WTC11 (cell line): ENCODE data around the gene ABCC11.

Experiments
- CREB1 ChIP-seq: sonication (generic); formaldehyde crosslinking; IDR thresholded peaks from 2 replicates; pipeline ENCODE4 v1.8.0; 2023; ENCODE audit warnings: mild to moderate bottlenecking, missing genetic modification reagents
- ELF4 ChIP-seq: sonication (generic); formaldehyde crosslinking; IDR thresholded peaks from 2 replicates; pipeline ENCODE4 v1.8.1; 2022; ENCODE audit warnings: low read depth, mild to moderate bottlenecking, moderate library complexity, missing genetic modification reagents
- FOXJ3 ChIP-seq: sonication (generic); formaldehyde crosslinking; IDR thresholded peaks from 2 replicates; pipeline ENCODE4 v1.9.0; 2021; ENCODE audit warnings: missing genetic modification reagents, mild to moderate bottlenecking, borderline replicate concordance
- FOXK1 ChIP-seq: sonication (generic); formaldehyde crosslinking; IDR thresholded peaks from 2 replicates; pipeline ENCODE4 v1.8.0; 2022; ENCODE audit warnings: mild to moderate bottlenecking, moderate library complexity, missing genetic modification reagents
- MXD4 ChIP-seq: fragments of 250-450 bp; sonication (Bioruptor Pico); IDR thresholded peaks from 2 replicates; pipeline ENCODE4 v1.8.0; 2021; ENCODE audit warnings: mild to moderate bottlenecking, moderate library complexity, borderline replicate concordance
- MYBL2 ChIP-seq: sonication (generic); formaldehyde crosslinking; IDR thresholded peaks from 2 replicates; pipeline ENCODE4 v1.8.1; 2023; ENCODE audit warnings: mild to moderate bottlenecking, moderate library complexity, missing genetic modification reagents
- SMAD3 ChIP-seq: sonication (generic); formaldehyde crosslinking; IDR thresholded peaks from 2 replicates; pipeline ENCODE4 v1.8.0; 2022; ENCODE audit warnings: missing genetic modification reagents, mild to moderate bottlenecking, borderline replicate concordance
- ZNF532 ChIP-seq: fragments of 250-450 bp; sonication (Bioruptor Pico); IDR thresholded peaks from 2 replicates; pipeline ENCODE4 v1.9.0; 2021; ENCODE audit warnings: mild to moderate bottlenecking, borderline replicate concordance
- TF ChIP-seq, protein P1 (sequence below): fragments of 200-600 bp; IDR thresholded peaks from 2 replicates; pipeline ENCODE4 v1.8.0; 2022; ENCODE audit warnings: antibody characterized with exemption
- TF ChIP-seq, protein P2 (sequence below): sonication (generic); formaldehyde crosslinking; conservative IDR thresholded peaks from 2 replicates; pipeline ENCODE4 v1.8.1; 2022; ENCODE audit warnings: mild to moderate bottlenecking, missing genetic modification reagents
- TF ChIP-seq, protein P3 (sequence below): sonication (generic); formaldehyde crosslinking; IDR thresholded peaks from 2 replicates; pipeline ENCODE4 v1.8.1; 2023; ENCODE audit warnings: mild to moderate bottlenecking, missing genetic modification reagents, moderate library complexity
- TF ChIP-seq, protein P4 (sequence below): sonication (generic); formaldehyde crosslinking; IDR thresholded peaks from 2 replicates; pipeline ENCODE4 v1.8.1; 2023; ENCODE audit warnings: mild to moderate bottlenecking, missing genetic modification reagents, borderline replicate concordance

DNA sequence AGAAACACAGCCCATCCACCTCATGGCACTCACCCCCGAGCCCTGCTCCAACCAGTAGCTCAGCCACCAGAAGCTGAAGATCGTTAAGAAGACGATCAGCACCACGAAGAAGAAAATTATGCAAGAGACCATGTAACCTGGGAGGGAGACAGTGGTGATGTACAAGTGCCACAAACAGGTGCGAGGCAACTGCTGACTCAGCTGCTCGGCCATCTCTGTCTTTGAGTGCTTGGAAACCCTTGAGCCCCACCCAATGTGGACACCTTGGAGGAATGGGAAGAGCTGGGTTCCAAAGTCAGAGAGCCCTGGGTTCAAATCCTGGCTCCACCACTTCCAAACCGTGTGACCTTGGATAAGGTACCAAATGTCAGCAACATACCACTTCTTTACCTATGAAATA, 53.5 kb downstream of the ABCC11 start:
- no peak for TF ChIP-seq FOXK1 (CRISPR knock-in tag)
- TF ChIP-seq, protein P1, sequence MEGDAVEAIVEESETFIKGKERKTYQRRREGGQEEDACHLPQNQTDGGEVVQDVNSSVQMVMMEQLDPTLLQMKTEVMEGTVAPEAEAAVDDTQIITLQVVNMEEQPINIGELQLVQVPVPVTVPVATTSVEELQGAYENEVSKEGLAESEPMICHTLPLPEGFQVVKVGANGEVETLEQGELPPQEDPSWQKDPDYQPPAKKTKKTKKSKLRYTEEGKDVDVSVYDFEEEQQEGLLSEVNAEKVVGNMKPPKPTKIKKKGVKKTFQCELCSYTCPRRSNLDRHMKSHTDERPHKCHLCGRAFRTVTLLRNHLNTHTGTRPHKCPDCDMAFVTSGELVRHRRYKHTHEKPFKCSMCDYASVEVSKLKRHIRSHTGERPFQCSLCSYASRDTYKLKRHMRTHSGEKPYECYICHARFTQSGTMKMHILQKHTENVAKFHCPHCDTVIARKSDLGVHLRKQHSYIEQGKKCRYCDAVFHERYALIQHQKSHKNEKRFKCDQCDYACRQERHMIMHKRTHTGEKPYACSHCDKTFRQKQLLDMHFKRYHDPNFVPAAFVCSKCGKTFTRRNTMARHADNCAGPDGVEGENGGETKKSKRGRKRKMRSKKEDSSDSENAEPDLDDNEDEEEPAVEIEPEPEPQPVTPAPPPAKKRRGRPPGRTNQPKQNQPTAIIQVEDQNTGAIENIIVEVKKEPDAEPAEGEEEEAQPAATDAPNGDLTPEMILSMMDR: no peak
- TF ChIP-seq MYBL2 (CRISPR knock-in tag): no peak
- no peak for TF ChIP-seq ZNF532 (CRISPR knock-in tag)
- TF ChIP-seq CREB1 (CRISPR knock-in tag): no peak
- TF ChIP-seq, protein P2, sequence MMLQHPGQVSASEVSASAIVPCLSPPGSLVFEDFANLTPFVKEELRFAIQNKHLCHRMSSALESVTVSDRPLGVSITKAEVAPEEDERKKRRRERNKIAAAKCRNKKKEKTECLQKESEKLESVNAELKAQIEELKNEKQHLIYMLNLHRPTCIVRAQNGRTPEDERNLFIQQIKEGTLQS (CRISPR knock-in tag): no peak
- no peak for TF ChIP-seq FOXJ3 (CRISPR knock-in tag)
- TF ChIP-seq, protein P3, sequence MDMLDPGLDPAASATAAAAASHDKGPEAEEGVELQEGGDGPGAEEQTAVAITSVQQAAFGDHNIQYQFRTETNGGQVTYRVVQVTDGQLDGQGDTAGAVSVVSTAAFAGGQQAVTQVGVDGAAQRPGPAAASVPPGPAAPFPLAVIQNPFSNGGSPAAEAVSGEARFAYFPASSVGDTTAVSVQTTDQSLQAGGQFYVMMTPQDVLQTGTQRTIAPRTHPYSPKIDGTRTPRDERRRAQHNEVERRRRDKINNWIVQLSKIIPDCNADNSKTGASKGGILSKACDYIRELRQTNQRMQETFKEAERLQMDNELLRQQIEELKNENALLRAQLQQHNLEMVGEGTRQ: no peak
- TF ChIP-seq, protein P4, sequence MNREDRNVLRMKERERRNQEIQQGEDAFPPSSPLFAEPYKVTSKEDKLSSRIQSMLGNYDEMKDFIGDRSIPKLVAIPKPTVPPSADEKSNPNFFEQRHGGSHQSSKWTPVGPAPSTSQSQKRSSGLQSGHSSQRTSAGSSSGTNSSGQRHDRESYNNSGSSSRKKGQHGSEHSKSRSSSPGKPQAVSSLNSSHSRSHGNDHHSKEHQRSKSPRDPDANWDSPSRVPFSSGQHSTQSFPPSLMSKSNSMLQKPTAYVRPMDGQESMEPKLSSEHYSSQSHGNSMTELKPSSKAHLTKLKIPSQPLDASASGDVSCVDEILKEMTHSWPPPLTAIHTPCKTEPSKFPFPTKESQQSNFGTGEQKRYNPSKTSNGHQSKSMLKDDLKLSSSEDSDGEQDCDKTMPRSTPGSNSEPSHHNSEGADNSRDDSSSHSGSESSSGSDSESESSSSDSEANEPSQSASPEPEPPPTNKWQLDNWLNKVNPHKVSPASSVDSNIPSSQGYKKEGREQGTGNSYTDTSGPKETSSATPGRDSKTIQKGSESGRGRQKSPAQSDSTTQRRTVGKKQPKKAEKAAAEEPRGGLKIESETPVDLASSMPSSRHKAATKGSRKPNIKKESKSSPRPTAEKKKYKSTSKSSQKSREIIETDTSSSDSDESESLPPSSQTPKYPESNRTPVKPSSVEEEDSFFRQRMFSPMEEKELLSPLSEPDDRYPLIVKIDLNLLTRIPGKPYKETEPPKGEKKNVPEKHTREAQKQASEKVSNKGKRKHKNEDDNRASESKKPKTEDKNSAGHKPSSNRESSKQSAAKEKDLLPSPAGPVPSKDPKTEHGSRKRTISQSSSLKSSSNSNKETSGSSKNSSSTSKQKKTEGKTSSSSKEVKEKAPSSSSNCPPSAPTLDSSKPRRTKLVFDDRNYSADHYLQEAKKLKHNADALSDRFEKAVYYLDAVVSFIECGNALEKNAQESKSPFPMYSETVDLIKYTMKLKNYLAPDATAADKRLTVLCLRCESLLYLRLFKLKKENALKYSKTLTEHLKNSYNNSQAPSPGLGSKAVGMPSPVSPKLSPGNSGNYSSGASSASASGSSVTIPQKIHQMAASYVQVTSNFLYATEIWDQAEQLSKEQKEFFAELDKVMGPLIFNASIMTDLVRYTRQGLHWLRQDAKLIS (CRISPR knock-in tag): no peak
- TF ChIP-seq SMAD3 (CRISPR knock-in tag): no peak
- TF ChIP-seq MXD4 (CRISPR knock-in tag): no peak
- TF ChIP-seq ELF4: no peak
